ENCODE measurements around the gene C3orf62. TPM values are rescaled to one million over a fixed set of nuclear protein-coding genes. Genes with fewer than 3 reads are reported as not detected.
"Not testable (repeated sequence)": the region's sequence is repeated elsewhere in the genome, so short reads cannot be mapped to it uniquely, and the experiment has no call there.

The C3orf62 gene
- total RNA-seq, 3 donors from 2014 or later (not counting 1 experiment from before 2014, with no cell fraction given): 8.8 to 12.7 (median 10.8) TPM

DNA sequence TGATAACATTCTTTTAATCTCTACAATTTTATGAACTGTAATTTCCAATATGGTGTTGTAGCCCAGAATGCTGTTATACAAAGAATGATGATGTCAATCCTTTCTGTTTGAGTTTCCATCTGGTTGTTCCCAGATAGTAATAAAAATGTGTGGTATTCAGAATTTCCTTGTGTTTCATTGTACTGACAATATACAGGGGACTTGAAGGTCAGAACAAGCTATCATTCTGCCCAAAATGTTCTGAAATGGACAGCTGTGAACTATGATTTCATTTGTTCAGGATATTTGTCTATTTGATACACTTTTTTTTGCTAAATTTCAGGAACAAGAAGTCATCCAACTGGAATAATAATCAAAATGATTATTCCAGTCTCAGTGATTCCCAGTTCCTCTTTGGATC, 40.8 kb downstream of the C3orf62 start:
- Mint-ChIP-seq H3K27me3 (ENCODE audit: low read depth in 2 of 2) (peaks cover 0 to 4% of the 10 kb centered on the region in 2 donors), H3K36me3 (peaks cover 8% of the 10 kb centered on the region), H3K9me3 (peaks cover 4 to 5% of the 10 kb centered on the region in 2 donors), H3K27ac (no peak overlapping the region), H3K4me1 (no peaks in the 10 kb centered on the region), H3K4me3 (no peak overlapping the region)
- intact Hi-C loops (cut with micrococcal nuclease): no loop called here
- Histone ChIP-seq H3K4me1 (ENCODE audit: control insufficient read depth, insufficient read depth, low read length) (peaks cover 4% of the 10 kb centered on the region), H3K9me3 (ENCODE audit: control insufficient read depth, insufficient read depth, low read length) (peaks cover 26% of the 10 kb centered on the region), H3K27me3 (ENCODE audit: control insufficient read depth, insufficient read depth, low read length) (no peaks in the 10 kb centered on the region), H3K36me3 (ENCODE audit: control insufficient read depth, insufficient read depth, low read length) (no peaks in the 10 kb centered on the region), H3K4me3 (ENCODE audit: low read length) (no peak overlapping the region), H3K27ac (ENCODE audit: low read length) (no peak overlapping the region)
- TF ChIP-seq, protein P1, sequence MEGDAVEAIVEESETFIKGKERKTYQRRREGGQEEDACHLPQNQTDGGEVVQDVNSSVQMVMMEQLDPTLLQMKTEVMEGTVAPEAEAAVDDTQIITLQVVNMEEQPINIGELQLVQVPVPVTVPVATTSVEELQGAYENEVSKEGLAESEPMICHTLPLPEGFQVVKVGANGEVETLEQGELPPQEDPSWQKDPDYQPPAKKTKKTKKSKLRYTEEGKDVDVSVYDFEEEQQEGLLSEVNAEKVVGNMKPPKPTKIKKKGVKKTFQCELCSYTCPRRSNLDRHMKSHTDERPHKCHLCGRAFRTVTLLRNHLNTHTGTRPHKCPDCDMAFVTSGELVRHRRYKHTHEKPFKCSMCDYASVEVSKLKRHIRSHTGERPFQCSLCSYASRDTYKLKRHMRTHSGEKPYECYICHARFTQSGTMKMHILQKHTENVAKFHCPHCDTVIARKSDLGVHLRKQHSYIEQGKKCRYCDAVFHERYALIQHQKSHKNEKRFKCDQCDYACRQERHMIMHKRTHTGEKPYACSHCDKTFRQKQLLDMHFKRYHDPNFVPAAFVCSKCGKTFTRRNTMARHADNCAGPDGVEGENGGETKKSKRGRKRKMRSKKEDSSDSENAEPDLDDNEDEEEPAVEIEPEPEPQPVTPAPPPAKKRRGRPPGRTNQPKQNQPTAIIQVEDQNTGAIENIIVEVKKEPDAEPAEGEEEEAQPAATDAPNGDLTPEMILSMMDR (IDR thresholded peaks at IDR 0.05): no peak
- DNase-seq: no peak
- ATAC-seq: no peak

GRCh38 chr3:49228817-49229216, 48.2 kb downstream of the C3orf62 start:
- intact Hi-C loops (cut with micrococcal nuclease); H3K27ac ChIP-seq (ENCODE audit: low read length); H3K4me1 ChIP-seq (ENCODE audit: control insufficient read depth, insufficient read depth, low read length); H3K27me3 Mint-ChIP-seq (ENCODE audit: low read depth in 2 of 2); H3K27ac Mint-ChIP-seq; H3K9me3 Mint-ChIP-seq; H3K4me1 Mint-ChIP-seq; H3K4me3 Mint-ChIP-seq; DNase-seq; H3K27me3 ChIP-seq (ENCODE audit: control insufficient read depth, insufficient read depth, low read length); H3K4me3 ChIP-seq (ENCODE audit: low read length); H3K36me3 ChIP-seq (ENCODE audit: control insufficient read depth, insufficient read depth, low read length); ATAC-seq: not testable (repeated sequence)
- peaks cover 38% of the 10 kb centered on the region for H3K36me3 Mint-ChIP-seq
- WGBS (ENCODE audit: insufficient coverage): 93% methylated on average over 5 of the region's 5 CpGs
- H3K9me3 ChIP-seq (ENCODE audit: control insufficient read depth, insufficient read depth, low read length): peaks cover 39% of the 10 kb centered on the region

DNA sequence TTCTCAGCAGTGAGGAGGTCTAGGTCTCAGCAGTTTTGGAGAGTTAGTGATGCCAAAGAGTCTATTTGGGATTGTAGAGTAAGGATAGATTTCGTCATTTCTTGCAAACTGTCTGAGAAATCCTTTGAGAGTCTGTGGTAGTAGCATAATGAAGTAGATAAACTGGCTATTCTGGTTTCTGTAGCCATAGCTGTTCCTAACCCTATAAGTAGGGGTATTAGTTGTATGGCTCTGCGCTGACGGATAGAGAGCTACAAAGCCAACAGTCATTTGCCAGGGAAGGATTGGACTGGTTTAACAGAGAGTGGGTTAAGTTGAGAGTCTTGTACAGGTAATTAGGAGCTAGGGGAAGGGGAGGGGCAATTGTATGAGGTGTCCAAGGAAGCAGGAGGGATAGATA, 55.0 kb downstream of the C3orf62 start:
- 93% methylated on average over 3 of the region's 3 CpGs for WGBS (ENCODE audit: insufficient coverage)
- H3K9me3 Mint-ChIP-seq: no peaks in the 10 kb centered on the region
- no peak for ATAC-seq
- TF ChIP-seq, protein P1 (IDR thresholded peaks at IDR 0.05): no peak
- no peak overlapping the region for H3K4me3 Mint-ChIP-seq
- Histone ChIP-seq H3K4me1 (ENCODE audit: control insufficient read depth, insufficient read depth, low read length) (no peaks in the 10 kb centered on the region), H3K27me3 (ENCODE audit: control insufficient read depth, insufficient read depth, low read length) (no peaks in the 10 kb centered on the region), H3K36me3 (ENCODE audit: control insufficient read depth, insufficient read depth, low read length) (no peaks in the 10 kb centered on the region), H3K9me3 (ENCODE audit: control insufficient read depth, insufficient read depth, low read length) (peaks cover 2% of the 10 kb centered on the region), H3K4me3 (ENCODE audit: low read length) (no peak overlapping the region), H3K27ac (ENCODE audit: low read length) (no peak overlapping the region)
- H3K4me1 Mint-ChIP-seq: no peaks in the 10 kb centered on the region
- intact Hi-C loops (cut with micrococcal nuclease): no loop called here
- H3K27me3 Mint-ChIP-seq (ENCODE audit: low read depth in 2 of 2): peaks cover 0 to 7% of the 10 kb centered on the region in 2 donors
- no peak overlapping the region for H3K27ac Mint-ChIP-seq
- no peaks in the 10 kb centered on the region for H3K36me3 Mint-ChIP-seq
- DNase-seq: no peak

- H3K27me3 Mint-ChIP-seq (ENCODE audit: low read depth in 2 of 2); DNase-seq; H3K4me3 Mint-ChIP-seq; H3K9me3 ChIP-seq (ENCODE audit: control insufficient read depth, insufficient read depth, low read length); H3K27me3 ChIP-seq (ENCODE audit: control insufficient read depth, insufficient read depth, low read length); ATAC-seq; H3K4me3 ChIP-seq (ENCODE audit: low read length); H3K4me1 ChIP-seq (ENCODE audit: control insufficient read depth, insufficient read depth, low read length); H3K4me1 Mint-ChIP-seq; intact Hi-C loops (cut with micrococcal nuclease); H3K27ac ChIP-seq (ENCODE audit: low read length); H3K36me3 ChIP-seq (ENCODE audit: control insufficient read depth, insufficient read depth, low read length); H3K9me3 Mint-ChIP-seq; H3K27ac Mint-ChIP-seq; H3K36me3 Mint-ChIP-seq: not testable (repeated sequence)
- WGBS (ENCODE audit: insufficient coverage): 87% methylated on average over 5 of the region's 6 CpGs
Measured at GRCh38 chr3:49220985-49221563, 56.0 kb downstream of the C3orf62 start.
